ENCODE data around the gene NOSIP.

The NOSIP gene

DNA sequence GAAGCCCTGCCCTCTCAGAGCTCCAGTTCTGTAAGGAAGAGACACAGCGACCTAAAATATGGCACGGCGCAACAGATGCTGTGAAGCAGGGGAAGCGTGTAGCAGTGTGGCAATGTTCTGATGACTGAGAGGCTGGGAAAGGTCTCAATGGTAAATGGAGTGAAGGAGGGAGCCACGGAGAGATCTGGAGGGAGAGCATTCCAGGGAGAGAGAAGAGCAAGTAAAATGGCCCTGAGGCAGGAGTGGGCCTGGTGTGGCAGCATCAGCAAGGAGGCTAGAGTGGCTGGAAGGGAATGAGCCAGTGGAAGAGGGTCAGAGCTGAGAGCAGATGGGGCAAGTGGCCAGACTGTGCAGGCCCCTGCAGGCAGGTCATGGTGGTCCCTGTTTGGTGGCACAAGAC is 36.2 kb downstream of the NOSIP start:
- no peak for TF ChIP-seq FOXP2 (optimal IDR thresholded peaks at IDR 0.05; ENCODE audit: borderline replicate concordance, extremely low read depth, extremely low read length, insufficient read depth)
- TF ChIP-seq POLR2AphosphoS5 (IDR thresholded peaks at IDR 0.05; ENCODE audit: low read depth, low read length) = no peak
- TF ChIP-seq, protein P1, sequence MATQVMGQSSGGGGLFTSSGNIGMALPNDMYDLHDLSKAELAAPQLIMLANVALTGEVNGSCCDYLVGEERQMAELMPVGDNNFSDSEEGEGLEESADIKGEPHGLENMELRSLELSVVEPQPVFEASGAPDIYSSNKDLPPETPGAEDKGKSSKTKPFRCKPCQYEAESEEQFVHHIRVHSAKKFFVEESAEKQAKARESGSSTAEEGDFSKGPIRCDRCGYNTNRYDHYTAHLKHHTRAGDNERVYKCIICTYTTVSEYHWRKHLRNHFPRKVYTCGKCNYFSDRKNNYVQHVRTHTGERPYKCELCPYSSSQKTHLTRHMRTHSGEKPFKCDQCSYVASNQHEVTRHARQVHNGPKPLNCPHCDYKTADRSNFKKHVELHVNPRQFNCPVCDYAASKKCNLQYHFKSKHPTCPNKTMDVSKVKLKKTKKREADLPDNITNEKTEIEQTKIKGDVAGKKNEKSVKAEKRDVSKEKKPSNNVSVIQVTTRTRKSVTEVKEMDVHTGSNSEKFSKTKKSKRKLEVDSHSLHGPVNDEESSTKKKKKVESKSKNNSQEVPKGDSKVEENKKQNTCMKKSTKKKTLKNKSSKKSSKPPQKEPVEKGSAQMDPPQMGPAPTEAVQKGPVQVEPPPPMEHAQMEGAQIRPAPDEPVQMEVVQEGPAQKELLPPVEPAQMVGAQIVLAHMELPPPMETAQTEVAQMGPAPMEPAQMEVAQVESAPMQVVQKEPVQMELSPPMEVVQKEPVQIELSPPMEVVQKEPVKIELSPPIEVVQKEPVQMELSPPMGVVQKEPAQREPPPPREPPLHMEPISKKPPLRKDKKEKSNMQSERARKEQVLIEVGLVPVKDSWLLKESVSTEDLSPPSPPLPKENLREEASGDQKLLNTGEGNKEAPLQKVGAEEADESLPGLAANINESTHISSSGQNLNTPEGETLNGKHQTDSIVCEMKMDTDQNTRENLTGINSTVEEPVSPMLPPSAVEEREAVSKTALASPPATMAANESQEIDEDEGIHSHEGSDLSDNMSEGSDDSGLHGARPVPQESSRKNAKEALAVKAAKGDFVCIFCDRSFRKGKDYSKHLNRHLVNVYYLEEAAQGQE (IDR thresholded peaks at IDR 0.05; ENCODE audit: insufficient read depth in 1 of 2, low read depth in 2 of 2, low read length in 2 of 2) = no peak
- TF ChIP-seq SIN3A (IDR thresholded peaks at IDR 0.05; ENCODE audit: borderline replicate concordance, insufficient read depth, low read length) = no peak
- TF ChIP-seq TAF1 (IDR thresholded peaks at IDR 0.05; ENCODE audit: borderline replicate concordance, insufficient read depth, low read length) = no peak

- TF ChIP-seq, protein P1 (IDR thresholded peaks at IDR 0.05; ENCODE audit: insufficient read depth in 1 of 2, low read depth in 2 of 2, low read length in 2 of 2) = no peak
- no peak for TF ChIP-seq POLR2AphosphoS5 (IDR thresholded peaks at IDR 0.05; ENCODE audit: low read depth, low read length)
- no peak for TF ChIP-seq TAF1 (IDR thresholded peaks at IDR 0.05; ENCODE audit: borderline replicate concordance, insufficient read depth, low read length)
- TF ChIP-seq FOXP2 (optimal IDR thresholded peaks at IDR 0.05; ENCODE audit: borderline replicate concordance, extremely low read depth, extremely low read length, insufficient read depth) = no peak
- TF ChIP-seq SIN3A (IDR thresholded peaks at IDR 0.05; ENCODE audit: borderline replicate concordance, insufficient read depth, low read length) = no peak
Measured at GRCh38 chr19:49543032-49543431, 37.3 kb downstream of the NOSIP start.

DNA sequence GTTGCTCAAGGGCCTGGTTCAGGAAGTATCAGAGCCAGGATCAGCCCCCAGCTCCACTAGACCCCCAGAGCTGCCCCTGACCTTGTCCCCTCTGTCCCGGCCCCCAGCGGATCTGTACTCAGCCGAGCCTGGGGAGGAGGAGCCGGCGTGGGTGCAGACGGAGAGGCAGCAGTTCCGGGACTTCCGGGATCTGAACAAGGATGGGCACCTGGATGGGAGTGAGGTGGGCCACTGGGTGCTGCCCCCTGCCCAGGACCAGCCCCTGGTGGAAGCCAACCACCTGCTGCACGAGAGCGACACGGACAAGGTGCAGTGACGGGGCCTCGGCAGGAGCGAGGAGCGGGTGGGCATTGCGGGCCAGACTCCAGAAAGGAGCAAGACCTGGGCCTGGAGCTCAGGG is 37.9 kb downstream of the NOSIP start:
- TF ChIP-seq SIN3A (IDR thresholded peaks at IDR 0.05; ENCODE audit: borderline replicate concordance, insufficient read depth, low read length) (no peak), FOXP2 (optimal IDR thresholded peaks at IDR 0.05; ENCODE audit: borderline replicate concordance, extremely low read depth, extremely low read length, insufficient read depth) (no peak), POLR2AphosphoS5 (IDR thresholded peaks at IDR 0.05; ENCODE audit: low read depth, low read length) (no peak), TAF1 (IDR thresholded peaks at IDR 0.05; ENCODE audit: borderline replicate concordance, insufficient read depth, low read length) (no peak)
- TF ChIP-seq, protein P1 (IDR thresholded peaks at IDR 0.05; ENCODE audit: insufficient read depth in 1 of 2, low read depth in 2 of 2, low read length in 2 of 2) = no peak

GRCh38 chr19:49541914-49542313 is 38.4 kb downstream of the NOSIP start:
- TF ChIP-seq POLR2AphosphoS5 (IDR thresholded peaks at IDR 0.05; ENCODE audit: low read depth, low read length) (no peak), FOXP2 (optimal IDR thresholded peaks at IDR 0.05; ENCODE audit: borderline replicate concordance, extremely low read depth, extremely low read length, insufficient read depth) (no peak), TAF1 (IDR thresholded peaks at IDR 0.05; ENCODE audit: borderline replicate concordance, insufficient read depth, low read length) (no peak), SIN3A (IDR thresholded peaks at IDR 0.05; ENCODE audit: borderline replicate concordance, insufficient read depth, low read length) (no peak)
- TF ChIP-seq, protein P1 (IDR thresholded peaks at IDR 0.05; ENCODE audit: insufficient read depth in 1 of 2, low read depth in 2 of 2, low read length in 2 of 2) = no peak
